Sigmoid colon (tissue), 4 donors: ENCODE results near the gene MYO18B.

ENCODE experiments used
- EP300 ChIP-seq, 4 donors: sonication (generic); formaldehyde crosslinking; IDR thresholded peaks; one replicate each; pipeline ENCODE4 v1.6.1; 2017; ENCODE audit warnings: antibody characterized with exemption in 4 of 4
- POLR2A ChIP-seq, 2 donors: fragments of 450-650 bp; IDR thresholded peaks; one replicate each; pipeline ENCODE4 v1.6.1; 2016; ENCODE audit warnings: antibody characterized with exemption in 2 of 2, mild to moderate bottlenecking in 2 of 2, moderate library complexity in 2 of 2
- POLR2AphosphoS5 ChIP-seq, 4 donors: sonication (generic); formaldehyde crosslinking; IDR thresholded peaks; one replicate each; pipeline ENCODE4 v1.6.1; 2017; ENCODE audit warnings: antibody characterized with exemption in 4 of 4
- TF ChIP-seq, protein P1 (sequence below), 4 experiments: fragments of 450-650 bp in 3 of 4; fragments of 200-600 bp in 1 of 4; IDR thresholded peaks; one replicate each; pipeline ENCODE4 v1.5.1; 2016 to 2019; ENCODE audit warnings: antibody characterized with exemption in 4 of 4, mild to moderate bottlenecking in 3 of 4, moderate library complexity in 2 of 4

DNA sequence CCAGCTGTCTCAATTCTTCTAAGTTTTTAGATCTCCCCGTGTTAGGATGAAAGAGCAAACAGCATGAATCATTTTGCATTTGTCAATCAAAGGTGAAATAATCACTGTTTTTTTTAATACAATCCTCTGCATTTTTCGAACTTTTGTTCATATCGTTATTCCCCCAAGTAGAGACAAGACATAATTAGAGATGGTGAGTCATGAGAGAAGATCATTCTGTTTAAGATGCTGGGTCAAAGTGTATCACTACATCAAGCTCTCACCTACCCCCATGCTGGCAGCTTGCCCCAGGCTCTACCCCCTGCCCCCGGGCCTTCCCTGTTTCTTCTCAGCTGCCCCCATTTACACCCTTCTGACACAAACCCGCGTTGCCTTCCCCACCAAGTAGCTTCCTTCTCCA lies 30.5 kb upstream of the MYO18B start:
- TF ChIP-seq, protein P1, sequence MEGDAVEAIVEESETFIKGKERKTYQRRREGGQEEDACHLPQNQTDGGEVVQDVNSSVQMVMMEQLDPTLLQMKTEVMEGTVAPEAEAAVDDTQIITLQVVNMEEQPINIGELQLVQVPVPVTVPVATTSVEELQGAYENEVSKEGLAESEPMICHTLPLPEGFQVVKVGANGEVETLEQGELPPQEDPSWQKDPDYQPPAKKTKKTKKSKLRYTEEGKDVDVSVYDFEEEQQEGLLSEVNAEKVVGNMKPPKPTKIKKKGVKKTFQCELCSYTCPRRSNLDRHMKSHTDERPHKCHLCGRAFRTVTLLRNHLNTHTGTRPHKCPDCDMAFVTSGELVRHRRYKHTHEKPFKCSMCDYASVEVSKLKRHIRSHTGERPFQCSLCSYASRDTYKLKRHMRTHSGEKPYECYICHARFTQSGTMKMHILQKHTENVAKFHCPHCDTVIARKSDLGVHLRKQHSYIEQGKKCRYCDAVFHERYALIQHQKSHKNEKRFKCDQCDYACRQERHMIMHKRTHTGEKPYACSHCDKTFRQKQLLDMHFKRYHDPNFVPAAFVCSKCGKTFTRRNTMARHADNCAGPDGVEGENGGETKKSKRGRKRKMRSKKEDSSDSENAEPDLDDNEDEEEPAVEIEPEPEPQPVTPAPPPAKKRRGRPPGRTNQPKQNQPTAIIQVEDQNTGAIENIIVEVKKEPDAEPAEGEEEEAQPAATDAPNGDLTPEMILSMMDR (IDR thresholded peaks at IDR 0.05): no peak
- no peak for TF ChIP-seq EP300 (IDR thresholded peaks at IDR 0.05)
- TF ChIP-seq POLR2AphosphoS5 (IDR thresholded peaks at IDR 0.05): no peak
- no peak for TF ChIP-seq POLR2A (IDR thresholded peaks at IDR 0.05)
